SK-N-SH (cell line): ENCODE data around the gene BORCS5. TPM values are rescaled to one million over a fixed set of nuclear protein-coding genes. Genes with fewer than 3 reads are reported as not detected.

Experiments
- CTCF ChIA-PET: fragments of 300-600, 350-600 bp; formaldehyde crosslinking; extraction: SDS; loops from one replicate; lab custom pipeline; 2021; lab: Yijun Ruan, JAX
- POLR2A ChIA-PET: fragments of 350-600 bp; sonication (Branson Sonifier 250); formaldehyde crosslinking; extraction: SDS; loops from one replicate; lab custom pipeline; 2020; ENCODE audit warnings: antibody characterized with exemption, inconsistent platforms; lab: Yijun Ruan, JAX
- DNase-seq: peaks from one replicate; pipeline ENCODE4 v3.0.0; 2012
- H2AFZ ChIP-seq: fragments of 200-600 bp; sonication (generic); 2 replicates; pipeline ENCODE4 v1.8.1; 2016; ENCODE audit warnings: antibody characterized with exemption, mild to moderate bottlenecking, low read depth
- H3F3A ChIP-seq: fragments of 200-600 bp; sonication (generic); replicated peaks from 2 replicates; pipeline ENCODE3; 2016; ENCODE audit warnings: antibody characterized with exemption, mild to moderate bottlenecking; ENCODE audit not compliant: insufficient read depth
- H3K27ac ChIP-seq, 2 experiments: fragments of 200-500 bp in 1 of 2; fragments of 200-600 bp in 1 of 2; sonication (Bioruptor generic) in 1 of 2; sonication (generic), shearing (Covaris generic) in 1 of 2; 2 replicates each; pipeline versions ENCODE4 v1.5.1 to v1.6.1; 2014 to 2016; ENCODE audit warnings: low read depth in 2 of 2, inconsistent platforms in 1 of 2, low read length in 1 of 2, mild to moderate bottlenecking in 1 of 2, mixed read lengths in 1 of 2
- H3K27me3 ChIP-seq: fragments of 200-600 bp; sonication (generic), shearing (Covaris generic); 2 replicates; pipeline ENCODE4 v1.6.1; 2016; ENCODE audit warnings: mixed run types; ENCODE audit not compliant: insufficient read depth
- H3K36me3 ChIP-seq, 2 experiments: fragments of 200-500 bp in 1 of 2; fragments of 200-600 bp in 1 of 2; sonication (Bioruptor generic) in 1 of 2; sonication (generic) in 1 of 2; replicated peaks in 1 of 2; 2 replicates each; pipeline versions ENCODE3 to v1.5.1; 2014 to 2016; ENCODE audit warnings: low read length in 1 of 2, mild to moderate bottlenecking in 1 of 2; ENCODE audit not compliant: insufficient read depth in 2 of 2, control insufficient read depth in 1 of 2
- H3K4me1 ChIP-seq, 2 experiments: fragments of 200-500 bp in 1 of 2; fragments of 200-600 bp in 1 of 2; sonication (Bioruptor generic) in 1 of 2; sonication (generic), shearing (Covaris generic) in 1 of 2; 2 replicates each; pipeline versions ENCODE4 v1.5.1 to v1.6.1; 2014 to 2016; ENCODE audit warnings: low read depth in 1 of 2, low read length in 1 of 2, mixed run types in 1 of 2; ENCODE audit not compliant: insufficient read depth in 2 of 2, control insufficient read depth in 1 of 2
- H3K4me2 ChIP-seq: fragments of 200-600 bp; sonication (generic), shearing (Covaris generic); 2 replicates; pipeline ENCODE4 v1.6.1; 2017; ENCODE audit warnings: mixed run types
- H3K4me3 ChIP-seq, 2 experiments: fragments of 200-500 bp in 1 of 2; fragments of 200-600 bp in 1 of 2; sonication (Bioruptor generic) in 1 of 2; sonication (generic), shearing (Covaris generic) in 1 of 2; 2 replicates each; pipeline versions ENCODE4 v1.5.1 to v1.8.1; 2014 to 2016; ENCODE audit warnings: low read depth in 2 of 2, inconsistent platforms in 1 of 2, low read length in 1 of 2, mild to moderate bottlenecking in 1 of 2, mixed read lengths in 1 of 2, moderate library complexity in 1 of 2
- H3K79me2 ChIP-seq: fragments of 200-600 bp; sonication (generic); 2 replicates; pipeline ENCODE4 v1.8.1; 2017; ENCODE audit warnings: mild to moderate bottlenecking; ENCODE audit not compliant: insufficient read depth
- H3K9ac ChIP-seq: fragments of 200-600 bp; sonication (generic); 2 replicates; pipeline ENCODE4 v1.6.1; 2017; ENCODE audit warnings: mixed run types
- H3K9me2 ChIP-seq: fragments of 200-600 bp; sonication (generic); 2 replicates; pipeline ENCODE4 v1.6.1; 2017; ENCODE audit warnings: mixed run types
- H3K9me3 ChIP-seq: fragments of 200-600 bp; sonication (generic); 2 replicates; pipeline ENCODE4 v1.6.1; 2017; ENCODE audit warnings: mixed run types, mild to moderate bottlenecking, moderate library complexity
- H4K20me1 ChIP-seq: fragments of 200-600 bp; sonication (generic); 2 replicates; pipeline ENCODE4 v1.6.1; 2017; ENCODE audit warnings: mild to moderate bottlenecking, mixed run types; ENCODE audit not compliant: insufficient read depth
- CHD2 ChIP-seq: fragments of 150-350 bp; IDR thresholded peaks from 2 replicates; pipeline ENCODE4 v1.6.1; 2018; ENCODE audit warnings: low read length; ENCODE audit not compliant: partially characterized antibody
- ELF1 ChIP-seq: IDR thresholded peaks from 2 replicates; pipeline ENCODE4 v1.4.0; 2012
- EZH2phosphoT487 ChIP-seq: fragments of 200-600 bp; sonication (generic); IDR thresholded peaks from 2 replicates; pipeline ENCODE4 v1.6.1; 2017; ENCODE audit warnings: low read depth, mixed run types, mild to moderate bottlenecking, antibody characterized with exemption, moderate library complexity, borderline replicate concordance
- FOSL2 ChIP-seq: IDR thresholded peaks from 2 replicates; pipeline ENCODE4 v1.4.0; 2012; ENCODE audit warnings: low read depth, mild to moderate bottlenecking, moderate library complexity, borderline replicate concordance
- GATA2 ChIP-seq: sonication (generic); formaldehyde crosslinking; IDR thresholded peaks from 2 replicates; pipeline ENCODE4 v1.5.0; 2020; ENCODE audit warnings: mild to moderate bottlenecking, missing genetic modification reagents
- MXI1 ChIP-seq: IDR thresholded peaks from 2 replicates; pipeline ENCODE4 v1.6.1; 2012; ENCODE audit warnings: mild to moderate bottlenecking, low read depth, low read length, improper control_type of control experiment
- NRF1 ChIP-seq: IDR thresholded peaks from 2 replicates; pipeline ENCODE4 v1.6.1; 2012; ENCODE audit warnings: low read depth, mild to moderate bottlenecking, low read length
- POLR2AphosphoS5 ChIP-seq: IDR thresholded peaks from 2 replicates; pipeline ENCODE4 v1.6.1; 2012; ENCODE audit warnings: low read depth, low read length
- RAD21 ChIP-seq: IDR thresholded peaks from 2 replicates; pipeline ENCODE4 v1.6.1; 2012; ENCODE audit warnings: mild to moderate bottlenecking, low read length
- RCOR1 ChIP-seq: fragments of 150-350 bp; IDR thresholded peaks from 2 replicates; pipeline ENCODE4 v1.6.1; 2017; ENCODE audit warnings: antibody characterized with exemption, low read length
- RFX5 ChIP-seq: IDR thresholded peaks from 2 replicates; pipeline ENCODE4 v1.6.1; 2012; ENCODE audit warnings: mild to moderate bottlenecking, improper control_type of control experiment, low read length
- SIN3A ChIP-seq: IDR thresholded peaks from 2 replicates; pipeline ENCODE4 v1.6.1; 2012; ENCODE audit warnings: low read depth, mild to moderate bottlenecking, low read length, moderate library complexity, borderline replicate concordance
- SMC3 ChIP-seq: IDR thresholded peaks from 2 replicates; pipeline ENCODE4 v1.6.1; 2012; ENCODE audit warnings: low read depth, low read length, improper control_type of control experiment
- TAF1 ChIP-seq: IDR thresholded peaks from 2 replicates; pipeline ENCODE4 v1.6.1; 2012; ENCODE audit warnings: low read depth, mild to moderate bottlenecking, low read length, moderate library complexity, borderline replicate concordance
- TEAD4 ChIP-seq: IDR thresholded peaks from 2 replicates; pipeline ENCODE4 v1.4.0; 2012; ENCODE audit warnings: mild to moderate bottlenecking, borderline replicate concordance; ENCODE audit not compliant: insufficient read depth
- YY1 ChIP-seq: IDR thresholded peaks from 2 replicates; pipeline ENCODE4 v1.4.0; 2012; ENCODE audit warnings: low read depth, mild to moderate bottlenecking
- WGBS: methylation state at CpG from one replicate; pipeline ENCODE4 v1.1.6; 2017; ENCODE audit warnings: low lambda C conversion rate; 5-methylcytosine and 5-hydroxymethylcytosine counted together
- polyA plus RNA-seq, 3 experiments: library from polyadenylated mRNA; depleted of rRNA; stranded (reverse); fragments of >200 nt; gene quantifications; 2 replicates each; pipeline ENCODE4 v1.2.3, GENCODE V29; 2012
- TF ChIP-seq, protein P1 (sequence below): fragments of 150-350 bp; IDR thresholded peaks from 2 replicates; pipeline ENCODE4 v1.6.1; 2017; ENCODE audit warnings: antibody characterized with exemption, low read length, low read depth, borderline replicate concordance
- TF ChIP-seq, protein P2 (sequence below): IDR thresholded peaks from 2 replicates; pipeline ENCODE4 v1.4.0; 2012; ENCODE audit warnings: low read depth
- TF ChIP-seq, protein P3 (sequence below): fragments of 200-600 bp; sonication (generic); IDR thresholded peaks from 2 replicates; pipeline ENCODE4 v1.6.1; 2017; ENCODE audit warnings: antibody characterized with exemption, mild to moderate bottlenecking, moderate library complexity

BORCS5 gene
- polyA plus RNA-seq, 1 of the 3 experiments (the other 2 are of a cell fraction), result 16.3 TPM

GRCh38 chr12:12428047-12428446 is 71.2 kb downstream of the BORCS5 start:
- Histone ChIP-seq H4K20me1 (no peaks in the 10 kb centered on the region), H3K9me2 (no peaks in the 10 kb centered on the region), H3K4me1 (peaks cover 0 to 12% of the 10 kb centered on the region in 2 experiments), H3K4me2 (no peak overlapping the region), H3K79me2 (no peaks in the 10 kb centered on the region), H3K9ac (no peak overlapping the region), H2AFZ (no peak overlapping the region), H3K4me3 (no peak overlapping the region), H3K36me3 (no peaks in the 10 kb centered on the region), H3K9me3 (peaks cover 7% of the 10 kb centered on the region), H3F3A (no peaks in the 10 kb centered on the region), H3K27ac (no peak overlapping the region), H3K27me3 (no peaks in the 10 kb centered on the region)
- no peak for TF ChIP-seq TAF1
- no peak for TF ChIP-seq GATA2
- no peak for TF ChIP-seq YY1
- no peak for TF ChIP-seq POLR2AphosphoS5
- TF ChIP-seq, protein P1, sequence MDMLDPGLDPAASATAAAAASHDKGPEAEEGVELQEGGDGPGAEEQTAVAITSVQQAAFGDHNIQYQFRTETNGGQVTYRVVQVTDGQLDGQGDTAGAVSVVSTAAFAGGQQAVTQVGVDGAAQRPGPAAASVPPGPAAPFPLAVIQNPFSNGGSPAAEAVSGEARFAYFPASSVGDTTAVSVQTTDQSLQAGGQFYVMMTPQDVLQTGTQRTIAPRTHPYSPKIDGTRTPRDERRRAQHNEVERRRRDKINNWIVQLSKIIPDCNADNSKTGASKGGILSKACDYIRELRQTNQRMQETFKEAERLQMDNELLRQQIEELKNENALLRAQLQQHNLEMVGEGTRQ, result no peak
- no peak for TF ChIP-seq RFX5
- no peak for TF ChIP-seq RCOR1
- ChIA-PET POLR2A (no interaction called here), CTCF (interaction anchor here (0.6 kb wide), 1 partner anchor 623 kb away, joined by 3 read pairs; no protein-coding TSS in a partner anchor)
- WGBS, result 89% methylated on average over 2 of the region's 2 CpGs
- no peak for DNase-seq

DNA sequence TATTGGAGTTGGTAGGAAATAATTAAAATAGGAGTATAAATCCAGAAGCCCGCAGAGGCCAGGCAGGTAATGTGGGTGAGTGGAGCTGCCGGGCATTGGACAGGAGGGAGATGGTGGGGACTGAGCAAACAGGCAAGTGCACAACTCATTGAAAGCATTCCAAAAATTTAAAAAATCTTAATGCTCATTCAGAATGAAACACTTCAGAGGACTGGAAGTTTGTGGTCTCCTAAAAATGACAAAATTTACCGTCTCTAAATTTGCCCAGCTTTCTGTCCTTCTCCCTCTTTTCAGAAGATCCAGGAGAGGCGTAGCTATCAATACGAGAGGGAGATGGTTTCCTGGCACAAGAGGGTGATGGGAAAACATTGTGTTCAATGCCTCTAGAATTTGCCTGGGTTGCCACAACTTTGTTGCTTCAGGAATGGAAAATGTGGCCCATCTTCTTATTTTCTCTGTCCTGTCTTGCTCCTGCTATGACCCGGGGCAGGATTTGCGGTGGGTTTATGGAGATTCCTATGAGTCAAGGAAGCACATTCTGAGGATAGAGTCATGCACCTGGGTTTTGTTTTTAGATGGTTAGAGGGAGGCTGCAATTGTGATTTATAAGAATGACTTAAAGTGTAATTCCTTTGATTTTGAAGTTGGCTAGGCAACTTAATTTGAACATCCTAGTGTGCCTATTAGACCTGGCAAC is 72.2 kb downstream of the BORCS5 start:
- Histone ChIP-seq H2AFZ (no peak overlapping the region), H3K79me2 (no peaks in the 10 kb centered on the region), H3K27me3 (no peaks in the 10 kb centered on the region), H4K20me1 (no peaks in the 10 kb centered on the region)
- DNase-seq, result no peak
- POLR2A ChIA-PET, result no interaction called here
- no peak for TF ChIP-seq MXI1
- no peak for TF ChIP-seq RFX5
- no peak for TF ChIP-seq FOSL2
- no peak for TF ChIP-seq SMC3
- no peak for TF ChIP-seq TAF1
- TF ChIP-seq, protein P2, sequence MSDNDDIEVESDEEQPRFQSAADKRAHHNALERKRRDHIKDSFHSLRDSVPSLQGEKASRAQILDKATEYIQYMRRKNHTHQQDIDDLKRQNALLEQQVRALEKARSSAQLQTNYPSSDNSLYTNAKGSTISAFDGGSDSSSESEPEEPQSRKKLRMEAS, result no peak
- no peak for TF ChIP-seq TEAD4
- no peak for TF ChIP-seq EZH2phosphoT487
- TF ChIP-seq CHD2, result no peak
- TF ChIP-seq, protein P3, sequence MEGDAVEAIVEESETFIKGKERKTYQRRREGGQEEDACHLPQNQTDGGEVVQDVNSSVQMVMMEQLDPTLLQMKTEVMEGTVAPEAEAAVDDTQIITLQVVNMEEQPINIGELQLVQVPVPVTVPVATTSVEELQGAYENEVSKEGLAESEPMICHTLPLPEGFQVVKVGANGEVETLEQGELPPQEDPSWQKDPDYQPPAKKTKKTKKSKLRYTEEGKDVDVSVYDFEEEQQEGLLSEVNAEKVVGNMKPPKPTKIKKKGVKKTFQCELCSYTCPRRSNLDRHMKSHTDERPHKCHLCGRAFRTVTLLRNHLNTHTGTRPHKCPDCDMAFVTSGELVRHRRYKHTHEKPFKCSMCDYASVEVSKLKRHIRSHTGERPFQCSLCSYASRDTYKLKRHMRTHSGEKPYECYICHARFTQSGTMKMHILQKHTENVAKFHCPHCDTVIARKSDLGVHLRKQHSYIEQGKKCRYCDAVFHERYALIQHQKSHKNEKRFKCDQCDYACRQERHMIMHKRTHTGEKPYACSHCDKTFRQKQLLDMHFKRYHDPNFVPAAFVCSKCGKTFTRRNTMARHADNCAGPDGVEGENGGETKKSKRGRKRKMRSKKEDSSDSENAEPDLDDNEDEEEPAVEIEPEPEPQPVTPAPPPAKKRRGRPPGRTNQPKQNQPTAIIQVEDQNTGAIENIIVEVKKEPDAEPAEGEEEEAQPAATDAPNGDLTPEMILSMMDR, result no peak
- no peak for TF ChIP-seq RAD21
- TF ChIP-seq RCOR1, result no peak
- no peak for TF ChIP-seq NRF1
- TF ChIP-seq SIN3A, result no peak
- no peak for TF ChIP-seq ELF1
- TF ChIP-seq, all 33 proteins: peak for 0
- H3K9ac ChIP-seq, result no peak overlapping the region
- no peaks in the 10 kb centered on the region for H3K9me2 ChIP-seq
- no peak overlapping the region for H3K4me2 ChIP-seq
- H3K9me3 ChIP-seq, result no peaks in the 10 kb centered on the region
- CTCF ChIA-PET, result no interaction called here
- no peak overlapping the region for H3K27ac ChIP-seq
- no peak overlapping the region for H3K4me3 ChIP-seq
- no peaks in the 10 kb centered on the region for H3F3A ChIP-seq
- no peaks in the 10 kb centered on the region for H3K36me3 ChIP-seq
- peaks cover 10 to 12% of the 10 kb centered on the region in 2 experiments for H3K4me1 ChIP-seq
- WGBS, result 90% methylated on average over 7 of the region's 7 CpGs
